GM12891 (cell line): Measurements from ENCODE around the gene MAD1L1.

Experiments used
- POLR2A ChIP-seq: IDR thresholded peaks from 2 replicates; pipeline ENCODE4 v1.6.1; 2011; ENCODE audit warnings: low read depth, low read length, control low read depth
- POLR2AphosphoS5 ChIP-seq: IDR thresholded peaks from 2 replicates; pipeline ENCODE4 v1.6.1; 2011; ENCODE audit warnings: low read depth, low read length, control low read depth

DNA sequence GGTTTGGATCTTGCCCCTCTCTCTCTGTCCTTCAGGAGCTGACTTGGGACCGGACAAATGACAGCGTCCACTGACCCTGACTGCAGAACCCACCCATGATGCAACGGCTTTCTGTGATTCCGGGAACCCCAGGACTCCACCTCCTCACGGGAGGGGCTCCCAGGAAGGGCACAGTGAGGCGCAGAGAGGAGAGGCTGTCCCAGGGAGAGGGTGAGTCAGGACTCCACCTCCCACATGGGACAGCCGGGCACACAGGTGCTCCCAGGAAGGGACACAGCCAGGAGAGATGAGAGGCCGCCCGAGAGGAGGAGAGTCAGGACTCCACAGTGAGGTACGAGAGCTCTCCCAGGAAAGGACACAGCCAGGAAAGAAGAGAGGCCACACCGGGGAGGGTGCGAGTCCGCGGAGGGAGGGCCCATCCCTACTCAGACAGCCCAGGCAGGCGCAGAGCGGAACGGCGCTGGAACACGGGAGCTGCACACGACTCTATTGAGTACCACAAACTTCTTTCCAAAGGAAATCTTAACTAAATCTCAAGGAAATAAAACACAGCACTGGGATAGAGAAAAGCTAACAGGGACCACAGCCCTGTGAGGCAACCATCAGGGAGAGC lies 162.5 kb downstream of the MAD1L1 start:
- no peak for TF ChIP-seq POLR2A
- TF ChIP-seq POLR2AphosphoS5: no peak
